GM18870 (cell line): ENCODE results near the gene HK1.

Source experiments
- ATAC-seq: cut with Tn5 transposase; IDR thresholded peaks from one replicate; pipeline ENCODE4 v1.9.1; 2021; ENCODE audit warnings: moderate library complexity; ENCODE audit not compliant: unreplicated experiment

HK1 gene

DNA sequence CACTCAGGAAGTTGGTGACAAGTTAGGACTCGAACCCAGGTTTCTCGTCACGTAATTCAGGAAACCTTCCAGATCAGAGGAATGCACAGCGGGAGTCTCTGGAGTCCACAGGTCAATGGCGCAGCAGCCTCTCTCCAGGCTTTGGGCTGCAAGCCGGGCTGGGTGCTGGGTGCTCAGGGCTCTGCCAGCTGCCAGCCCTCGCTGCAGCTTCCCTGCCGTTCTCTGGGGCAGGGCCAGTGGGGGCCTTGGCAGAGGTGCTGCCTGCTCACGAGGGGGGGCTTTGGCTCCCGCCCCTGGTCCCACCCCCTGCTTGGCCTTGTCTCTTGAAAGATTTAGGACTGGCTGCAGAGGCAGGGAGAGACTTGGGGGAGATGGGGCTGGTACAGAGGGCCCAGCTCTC lies 138.4 kb downstream of the HK1 start, which contains the start of gene TACR2:
Gene TACR2 (minus strand): TSS at position 224 of the 400 bp plus-strand sequence. CDS start 595 bp downstream, outside the sequence.
- no peak for ATAC-seq

DNA sequence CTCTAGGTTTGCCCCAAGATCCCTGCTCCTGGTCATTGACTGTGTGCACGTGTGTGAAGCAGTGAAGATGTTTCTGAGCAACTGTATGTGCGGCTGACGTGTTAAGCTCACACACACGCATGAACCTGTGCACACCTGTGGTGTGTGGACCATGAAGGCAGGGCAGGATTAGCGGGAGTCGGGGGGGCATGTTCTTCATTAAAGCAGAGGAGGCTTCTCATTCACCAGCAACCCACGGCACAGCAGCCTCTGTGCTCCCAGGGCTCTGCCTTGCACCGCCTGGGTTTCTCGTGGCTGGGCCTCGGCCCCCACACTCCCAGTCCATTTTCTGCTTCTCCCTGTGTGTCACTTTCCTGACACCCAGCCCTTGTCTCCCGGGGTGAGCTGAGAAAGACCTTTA lies 139.2 kb downstream of the HK1 start:
- no peak for ATAC-seq

DNA sequence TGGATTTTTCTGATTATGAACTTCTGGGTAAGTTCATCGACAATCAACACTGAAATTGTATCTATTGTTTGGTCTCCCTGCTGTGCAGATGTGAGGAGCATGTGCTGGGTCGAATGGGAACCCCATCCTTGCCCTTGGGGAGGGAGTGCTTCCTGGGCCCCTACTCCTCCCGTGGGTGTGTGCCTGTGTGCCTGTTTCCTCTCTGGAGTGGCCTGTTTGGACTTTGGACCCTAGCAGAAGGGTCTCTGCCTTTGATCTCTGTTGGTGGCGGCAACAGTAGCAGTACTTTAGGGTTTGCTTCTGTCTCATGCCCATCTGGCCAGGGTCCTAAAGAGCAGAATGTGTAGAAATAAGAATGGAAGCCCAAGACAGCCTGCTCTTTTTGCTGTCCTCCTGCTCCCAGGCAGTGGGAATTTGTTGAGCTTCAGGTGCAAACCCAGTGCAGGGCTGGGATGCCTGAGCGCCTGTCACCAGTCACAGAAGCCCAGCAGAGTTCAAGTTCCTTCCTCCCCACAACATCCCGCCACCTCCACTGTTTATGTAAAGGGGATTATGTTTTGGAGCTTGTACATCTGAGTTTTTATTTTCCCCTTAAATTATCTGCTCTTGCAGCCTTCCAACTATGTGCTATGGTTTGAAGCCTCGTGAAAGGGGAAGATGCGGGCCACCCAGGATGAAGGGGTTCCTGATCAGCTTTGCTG lies 139.9 kb downstream of the HK1 start:
- ATAC-seq = no peak

DNA sequence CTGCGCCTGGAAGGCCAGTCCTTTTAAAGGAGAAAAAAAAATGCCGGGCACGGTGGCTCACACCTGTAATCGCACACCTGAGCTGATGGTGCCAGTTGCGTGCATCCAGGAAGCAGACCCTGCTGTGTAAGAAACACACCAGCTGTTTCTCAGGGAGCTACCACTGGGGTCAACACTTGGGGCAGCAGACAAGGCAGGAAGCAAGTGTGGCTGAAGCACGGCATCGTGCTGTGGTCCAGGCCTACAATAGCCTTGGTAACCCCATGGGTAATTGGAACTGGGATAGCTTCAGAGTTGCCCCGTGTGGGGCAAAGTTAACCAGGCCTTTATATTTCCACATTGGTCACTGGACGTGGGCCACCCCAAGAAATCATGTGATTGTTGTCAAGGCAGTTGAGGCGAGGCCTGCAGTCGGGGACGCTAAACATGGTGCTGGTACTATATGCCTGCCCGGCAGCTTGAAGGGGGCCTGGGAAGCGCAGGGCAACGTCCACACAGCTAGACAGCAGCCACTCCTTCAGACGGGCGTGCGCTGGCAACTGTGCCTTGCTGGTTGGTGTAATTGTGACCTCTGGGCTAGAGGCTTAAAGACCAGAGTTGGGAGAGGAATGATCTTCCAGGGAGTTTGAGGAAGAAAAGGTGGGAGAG lies 140.9 kb downstream of the HK1 start:
- ATAC-seq = no peak

DNA sequence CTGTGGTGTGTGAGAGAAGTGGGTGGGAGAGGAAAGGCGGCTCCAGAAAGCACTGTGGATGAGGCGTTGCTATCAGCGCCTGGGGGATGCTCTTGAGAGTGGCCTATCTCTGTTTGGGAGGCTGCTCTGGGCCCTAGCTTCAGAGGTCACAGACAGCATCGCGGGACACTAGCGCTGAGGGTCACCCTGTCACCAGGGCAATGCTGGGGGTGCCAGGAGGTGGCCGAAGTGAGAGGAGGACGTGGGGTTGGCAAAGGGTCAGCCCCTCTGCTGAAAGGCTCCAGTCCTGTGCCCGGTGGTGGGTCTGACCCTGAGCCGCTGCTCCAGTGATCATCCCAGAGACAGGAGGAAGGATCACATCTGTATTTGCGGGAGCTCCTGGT lies 141.4 kb downstream of the HK1 start:
- ATAC-seq = no peak

DNA sequence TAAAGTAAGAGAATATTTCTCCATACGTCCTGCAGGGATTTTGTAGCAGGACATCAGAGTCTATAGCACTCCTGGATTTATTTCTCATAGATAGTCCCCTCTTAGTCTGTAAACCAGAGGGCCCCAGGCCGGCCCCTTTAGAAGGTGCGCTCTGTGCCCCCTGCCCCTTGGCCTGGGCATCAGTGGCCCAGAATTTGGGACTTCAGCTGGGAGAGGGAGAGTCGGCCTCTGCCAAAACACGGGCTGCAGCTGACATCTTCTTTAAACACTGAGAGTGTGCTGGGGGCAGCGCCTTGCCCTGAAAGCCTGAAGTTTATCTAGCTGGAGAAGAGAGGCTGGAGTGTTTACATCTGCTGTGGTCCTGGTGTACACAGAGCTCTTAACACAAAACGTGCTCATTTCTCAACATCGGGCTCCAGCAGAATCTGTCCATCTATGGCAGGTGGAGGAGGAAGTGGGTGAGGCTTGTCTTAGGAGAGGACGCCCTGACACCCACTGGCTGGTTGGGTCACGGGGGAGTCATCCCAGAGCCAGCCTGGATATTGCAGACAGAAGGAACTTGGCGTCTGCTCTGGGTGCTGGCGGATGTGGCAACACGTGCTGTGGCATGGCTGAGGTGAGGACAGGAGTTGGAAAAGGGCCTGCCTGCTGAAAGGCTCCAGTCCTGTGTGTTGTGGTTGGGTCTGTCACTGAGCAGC lies 143.5 kb downstream of the HK1 start:
- ATAC-seq = no peak

DNA sequence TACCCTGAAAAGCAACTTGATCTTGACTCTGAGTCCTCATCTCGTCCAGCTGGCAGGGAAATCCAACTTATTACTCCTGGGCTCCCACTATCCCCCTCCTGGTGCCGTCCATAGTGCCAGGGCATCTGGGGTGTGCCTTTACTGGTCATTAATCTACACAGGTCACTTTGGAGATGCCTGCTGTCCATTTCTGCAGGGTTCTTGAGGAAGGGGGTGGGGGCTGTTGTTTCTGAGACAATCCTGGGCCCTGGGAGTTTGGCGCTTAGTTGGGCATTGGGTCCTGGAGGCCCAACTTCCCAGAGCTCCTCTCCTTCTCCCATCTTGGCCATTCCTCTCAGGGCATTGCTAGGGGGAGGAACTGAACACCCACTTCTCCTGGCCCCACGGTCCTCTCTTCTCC lies 144.4 kb downstream of the HK1 start:
- no peak for ATAC-seq

DNA sequence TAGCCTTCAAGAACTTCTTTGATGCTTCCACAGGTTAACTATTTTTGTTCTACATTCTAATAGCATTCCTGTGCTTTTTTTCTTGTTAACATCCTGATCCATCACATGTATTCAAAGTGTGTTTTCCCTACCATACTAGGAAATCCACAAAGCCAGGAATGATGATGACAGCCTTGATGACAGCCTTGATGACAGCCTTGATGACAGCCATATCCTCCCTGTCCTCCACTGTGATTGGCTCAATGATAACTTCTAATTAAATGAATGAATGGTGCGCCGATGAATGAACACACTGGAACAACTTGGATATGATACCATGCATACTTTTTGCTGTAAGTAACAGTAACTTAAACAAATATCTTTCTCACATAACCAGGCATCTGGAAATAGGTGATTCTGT lies 146.7 kb downstream of the HK1 start:
- no peak for ATAC-seq

DNA sequence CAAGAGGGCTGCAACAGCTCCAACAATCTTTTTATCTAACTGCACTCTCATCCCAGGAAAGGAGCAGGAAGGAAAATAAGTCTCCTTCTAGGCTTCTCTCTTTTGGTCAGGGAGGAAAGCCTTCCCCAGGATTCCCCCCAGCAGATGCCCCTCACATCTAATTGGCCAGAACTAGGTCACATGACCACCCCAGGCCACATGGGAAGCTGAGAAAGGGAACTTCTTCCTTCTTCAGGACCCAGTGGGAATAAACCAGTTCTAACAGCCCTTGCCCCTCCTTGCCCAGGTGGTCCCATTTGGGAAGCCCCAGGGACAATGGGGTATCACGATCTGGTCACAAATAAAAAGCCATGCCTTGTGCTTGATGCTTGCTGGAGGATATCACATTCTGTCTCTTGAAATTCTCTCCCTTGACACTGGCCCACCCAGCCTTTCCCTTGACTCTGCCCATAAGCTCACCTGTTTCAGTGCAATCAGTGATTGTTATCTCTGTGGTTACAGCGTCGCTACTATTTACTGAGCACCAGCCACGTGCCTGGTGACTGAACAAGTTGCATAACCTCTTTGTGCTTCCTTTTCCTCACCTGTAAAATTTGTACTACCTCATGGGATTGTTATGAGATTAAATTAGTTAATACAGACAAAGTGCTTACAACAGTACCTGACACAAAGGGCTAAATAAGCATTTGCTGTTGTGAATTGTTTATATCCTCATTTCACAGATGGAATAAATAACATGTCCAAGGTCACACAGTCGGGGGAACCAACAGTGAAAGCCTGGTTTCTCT lies 147.4 kb downstream of the HK1 start:
- no peak for ATAC-seq

DNA sequence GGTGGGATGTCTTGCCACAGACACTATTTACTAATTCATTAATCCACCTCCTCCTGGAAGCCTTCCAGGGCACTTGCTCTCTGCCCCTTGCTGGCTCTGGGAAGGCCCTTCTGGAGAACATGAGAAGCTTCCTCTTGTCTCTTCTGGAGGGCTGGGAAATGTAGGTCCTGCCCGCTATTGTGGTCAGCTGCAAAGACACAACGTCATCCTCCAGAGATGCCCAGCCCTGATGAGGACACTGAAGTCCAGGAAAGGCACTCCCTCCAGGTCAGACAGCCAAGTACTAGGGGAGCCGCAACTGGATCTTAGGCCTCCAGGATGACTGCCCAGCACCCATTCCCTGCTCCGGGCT lies 148.1 kb downstream of the HK1 start:
- no peak for ATAC-seq

DNA sequence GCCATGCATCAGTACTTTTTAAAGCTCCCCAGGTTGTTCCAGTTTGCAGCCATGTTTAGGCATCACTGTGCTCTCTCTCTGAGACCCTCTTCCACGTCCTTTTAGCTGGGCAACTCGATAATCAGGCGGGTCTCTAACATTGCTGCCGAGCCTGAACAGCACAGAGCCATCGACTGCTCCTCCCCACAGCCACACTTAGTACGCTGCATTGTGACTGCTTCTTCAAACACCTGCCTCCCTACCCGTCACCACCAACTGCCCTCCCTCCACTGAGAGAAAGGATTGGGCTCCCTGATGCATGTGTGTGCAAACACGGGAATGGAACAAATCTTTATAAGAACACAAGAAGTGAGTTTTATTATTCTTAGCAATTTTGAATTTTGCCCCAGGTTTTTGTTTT lies 149.9 kb downstream of the HK1 start:
- no peak for ATAC-seq

DNA sequence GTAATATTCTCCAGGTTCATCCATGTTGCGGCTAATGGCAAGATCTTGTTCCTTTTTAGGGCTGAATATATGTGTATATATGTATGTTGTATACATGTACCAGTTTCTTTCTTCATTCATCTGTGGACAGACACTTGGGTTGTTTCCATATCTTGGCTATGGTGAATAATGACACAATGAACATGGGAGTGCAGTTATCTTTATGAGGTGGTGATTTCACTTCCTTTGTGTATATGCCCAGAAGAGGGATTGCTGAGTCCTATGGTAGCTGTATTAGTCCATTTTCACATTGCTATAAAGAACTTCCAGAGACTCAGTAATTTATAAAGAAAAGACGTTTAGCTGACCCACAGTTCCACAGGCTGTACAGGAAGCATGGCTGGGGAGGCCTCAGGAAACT lies 155.9 kb downstream of the HK1 start:
- no peak for ATAC-seq

DNA sequence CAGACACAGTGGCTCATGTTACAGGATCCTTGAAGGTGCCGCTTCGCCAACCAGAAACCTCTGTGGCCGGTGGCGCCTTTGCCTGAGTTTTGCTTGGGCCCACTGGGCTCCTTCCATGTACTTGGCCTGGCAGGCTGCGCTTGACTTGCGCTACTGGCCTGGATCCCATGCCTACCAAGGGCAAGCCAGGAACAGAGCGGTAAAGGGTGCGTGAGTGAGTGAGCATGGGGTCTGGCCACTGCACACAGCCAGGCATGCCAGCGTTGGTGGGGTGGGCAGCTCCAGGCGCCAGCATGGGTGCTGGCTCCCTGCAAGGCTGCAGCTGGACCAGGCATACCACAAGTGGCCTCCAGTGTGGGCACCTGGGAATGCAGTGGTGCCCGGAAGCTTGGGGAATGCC lies 156.6 kb downstream of the HK1 start:
- ATAC-seq = no peak

DNA sequence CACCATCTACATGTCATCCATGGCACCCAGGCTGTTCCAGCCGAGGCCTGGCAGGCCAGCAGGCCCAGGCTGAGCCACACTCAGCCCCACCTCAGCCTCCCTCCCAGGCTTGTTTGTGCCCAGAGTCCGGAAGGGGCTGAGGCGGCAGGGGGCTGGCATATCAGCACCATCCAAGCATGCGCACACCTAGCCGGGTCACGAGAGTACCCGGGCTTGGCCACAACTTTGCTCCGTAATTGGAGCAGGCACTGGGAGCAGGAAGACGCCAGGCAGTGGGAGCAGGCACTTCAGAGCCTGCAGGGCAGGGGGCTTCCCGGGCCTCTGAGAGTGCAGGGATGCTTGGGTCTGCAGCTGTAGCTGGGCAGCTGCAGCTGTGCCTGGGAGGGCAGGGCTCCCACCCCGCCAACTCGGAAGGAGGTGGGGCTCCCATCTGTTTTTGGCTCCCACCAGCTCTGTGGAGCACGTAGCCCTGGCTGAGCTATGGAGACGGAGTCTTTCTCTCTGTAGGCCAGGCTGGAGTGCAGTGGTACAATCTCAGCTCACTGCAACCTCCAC lies 157.7 kb downstream of the HK1 start:
- no peak for ATAC-seq

DNA sequence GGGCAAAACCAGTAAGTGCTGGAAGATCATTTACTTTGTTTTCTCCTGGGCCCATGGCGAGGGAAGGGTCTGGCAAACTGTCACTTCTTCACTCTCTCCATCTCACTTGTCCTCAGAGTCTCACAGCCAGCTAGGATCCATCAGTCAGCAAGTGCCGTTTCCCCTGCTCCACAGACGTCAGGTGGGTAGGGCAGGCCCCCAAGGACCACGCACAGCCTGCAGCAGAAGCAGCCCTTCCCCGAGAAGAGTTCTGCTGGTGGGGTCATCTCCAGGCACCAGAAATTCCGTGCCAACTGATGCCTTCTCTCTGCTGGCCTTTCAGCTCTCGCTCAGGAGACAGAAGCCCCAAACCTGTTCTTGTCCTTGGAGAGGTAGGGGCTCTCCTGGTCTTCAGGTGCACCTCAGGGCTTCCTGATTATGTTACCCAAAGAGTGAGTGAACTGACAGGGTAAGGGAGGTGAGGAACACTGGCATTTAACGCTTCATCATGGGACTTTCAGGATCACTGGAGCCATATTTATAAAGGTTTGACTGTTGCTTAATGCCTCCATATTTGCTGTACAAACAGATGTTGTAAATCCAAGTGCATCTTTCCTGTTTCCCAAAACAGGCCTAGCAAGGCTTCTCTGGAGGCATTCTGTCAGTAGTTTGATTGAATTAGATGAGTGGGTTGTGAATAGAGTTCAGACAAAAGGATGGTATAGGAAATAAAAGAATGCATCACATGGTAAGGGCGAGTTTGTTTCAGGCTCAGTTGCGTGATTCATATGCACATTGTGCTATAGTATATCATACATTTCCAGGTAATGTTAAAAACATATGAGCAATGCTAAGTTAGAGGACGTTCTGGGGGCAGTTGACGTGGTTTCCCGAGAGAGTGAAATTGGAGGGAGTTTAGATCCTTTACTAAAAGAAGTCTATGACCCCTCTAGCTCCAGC lies 159.3 kb downstream of the HK1 start:
- no peak for ATAC-seq

DNA sequence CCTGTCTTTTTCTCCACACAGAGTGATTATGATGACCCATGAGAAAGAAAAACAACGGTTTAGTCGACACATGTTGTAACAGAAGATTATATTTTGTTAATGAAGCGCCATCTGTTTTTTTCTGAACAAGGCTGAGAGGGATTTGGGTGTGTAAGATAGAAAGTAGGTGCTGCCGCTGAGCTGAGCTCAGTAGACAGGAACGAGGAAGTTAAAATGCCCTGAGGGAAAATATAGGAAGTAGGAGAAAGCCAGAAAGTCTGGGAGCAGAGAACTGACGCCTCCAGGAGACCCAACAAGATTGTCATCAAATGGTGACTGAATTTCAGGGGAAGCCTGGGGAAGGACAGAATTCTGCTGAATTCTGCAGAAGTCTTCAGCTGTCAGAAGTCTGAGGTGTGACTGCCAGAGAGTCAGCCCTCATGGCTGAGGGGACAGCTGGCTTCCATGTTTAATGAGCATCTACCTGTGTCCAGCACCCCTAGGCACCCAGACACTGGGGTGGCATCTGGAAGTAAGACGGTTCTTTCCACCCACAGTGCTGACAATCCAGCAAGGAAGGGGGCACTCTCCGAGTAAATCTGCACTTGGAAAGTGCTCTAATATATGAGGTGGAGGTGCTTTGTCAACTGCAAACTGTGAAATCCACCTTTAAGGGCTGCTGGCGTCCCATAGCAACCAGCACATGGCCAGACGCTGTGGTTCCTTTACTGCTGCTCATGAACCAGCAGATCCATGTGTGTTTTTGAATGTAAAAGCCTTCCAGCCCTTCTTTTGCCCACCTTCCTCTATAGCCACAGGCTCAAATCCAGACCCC lies 160.4 kb downstream of the HK1 start:
- ATAC-seq = no peak

DNA sequence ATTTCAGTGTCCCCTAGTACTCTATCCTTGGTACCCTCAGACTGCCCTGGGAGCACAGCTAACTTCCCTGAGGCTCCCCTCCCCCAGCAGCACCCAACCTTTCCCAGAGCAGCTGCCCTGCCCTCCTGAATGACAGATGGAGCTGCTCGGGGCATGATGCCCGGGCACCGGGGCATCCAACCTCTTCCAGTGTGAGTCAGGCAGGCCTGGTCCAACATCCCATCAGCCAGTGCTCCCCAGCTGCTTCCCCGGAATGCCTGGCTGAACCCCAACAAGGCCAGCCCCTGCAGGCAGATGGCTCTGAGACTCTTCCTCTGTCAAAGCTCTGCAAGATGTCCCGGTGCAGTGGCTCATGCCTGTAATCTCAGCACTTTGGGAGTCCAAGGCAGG lies 161.0 kb downstream of the HK1 start:
- ATAC-seq = no peak

DNA sequence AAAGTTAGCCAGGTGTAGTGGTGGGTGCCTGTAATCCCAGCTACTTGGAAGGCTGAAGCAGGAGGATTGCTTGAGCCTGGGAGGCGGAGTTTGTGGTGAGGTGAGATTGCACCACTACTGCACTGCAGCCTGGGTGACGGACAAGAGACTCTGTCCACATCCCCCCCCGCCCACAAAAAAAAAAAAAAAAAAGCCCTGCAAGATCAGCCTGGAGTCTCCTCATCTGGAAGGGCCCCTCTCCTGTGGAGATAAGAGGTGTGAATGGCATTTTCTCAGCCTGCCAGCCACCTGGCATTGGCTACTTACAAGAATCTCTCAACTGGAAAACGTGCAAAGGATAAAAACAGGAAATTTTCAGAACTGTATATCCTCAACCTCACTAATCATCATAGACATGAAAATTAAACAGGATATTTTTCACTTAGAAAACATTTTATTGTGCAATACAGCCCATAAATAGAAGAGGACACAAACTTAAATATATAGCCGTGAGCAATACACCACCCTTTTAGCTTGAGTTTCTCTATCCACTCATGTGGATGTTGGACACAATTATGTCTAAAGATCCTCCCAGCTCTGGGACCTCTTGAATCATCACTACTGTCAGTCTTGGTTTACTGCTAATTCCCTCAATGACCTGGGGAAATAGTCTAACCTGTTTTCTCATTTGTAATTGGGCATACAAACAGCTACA lies 161.7 kb downstream of the HK1 start:
- no peak for ATAC-seq

DNA sequence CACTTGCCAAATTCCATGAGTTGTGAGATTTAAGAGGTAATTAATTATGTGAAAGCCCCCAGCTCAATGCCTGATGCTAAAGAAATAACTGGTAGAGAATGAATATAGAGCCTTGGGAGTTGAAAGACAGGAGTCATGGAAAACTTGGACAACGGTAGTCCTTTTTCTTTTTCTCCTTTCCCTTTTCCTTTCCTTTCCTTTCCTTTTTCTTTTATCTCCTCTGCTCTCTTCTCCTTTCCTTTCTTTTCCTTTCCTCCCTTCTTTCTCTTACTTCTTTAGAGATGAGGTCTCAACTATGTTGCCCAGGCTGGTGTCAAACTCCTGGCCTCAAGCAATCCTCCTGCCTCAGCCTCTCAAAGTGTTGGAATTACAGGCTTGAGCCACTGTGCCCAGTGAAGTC lies 165.1 kb downstream of the HK1 start:
- no peak for ATAC-seq
